ENCODE data around the gene ABHD2. TPM values are rescaled to one million over a fixed set of nuclear protein-coding genes. Genes with fewer than 3 reads are reported as not detected.
A peak's percentile ranks its signal among the peaks of the same experiment; 100 is the strongest.

ABHD2 gene
- total RNA-seq, 1 donor from 2014 or later: 70.5 TPM

DNA sequence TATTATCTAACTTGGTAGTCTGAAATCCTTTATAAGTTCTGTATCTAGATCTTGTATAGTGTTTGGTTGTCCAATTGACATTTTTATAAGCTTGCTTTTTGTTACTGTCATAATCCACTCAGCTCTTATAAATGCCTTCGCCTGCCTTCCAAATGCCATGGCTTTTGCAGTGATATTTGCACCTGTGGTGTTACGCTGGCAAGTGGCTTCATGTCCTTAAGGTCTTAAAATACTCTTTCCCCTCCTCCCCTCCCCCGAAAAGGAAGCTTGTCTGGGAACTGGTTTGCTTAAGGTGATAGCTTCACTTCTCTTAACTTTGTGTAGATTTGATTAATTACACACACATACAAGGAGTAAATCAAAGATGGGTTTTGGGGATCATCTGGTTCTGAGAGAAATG lies 62.0 kb downstream of the ABHD2 start:
- intact Hi-C loops (cut with DNase I): no loop called here

GRCh38 chr15:89150762-89151664 lies 62.8 kb downstream of the ABHD2 start:
- intact Hi-C loops (cut with DNase I): no loop called here
- DNase-seq (ENCODE audit: low spot score): no peak
- ATAC-seq: no peak

More for the DNA sequence above, 62.0 kb downstream of the ABHD2 start:
- ATAC-seq (no peak), DNase-seq (ENCODE audit: low spot score) (no peak)

- intact Hi-C loops (cut with DNase I): no loop called here
Observed at GRCh38 chr15:89155122-89155521, 66.9 kb downstream of the ABHD2 start.

DNA sequence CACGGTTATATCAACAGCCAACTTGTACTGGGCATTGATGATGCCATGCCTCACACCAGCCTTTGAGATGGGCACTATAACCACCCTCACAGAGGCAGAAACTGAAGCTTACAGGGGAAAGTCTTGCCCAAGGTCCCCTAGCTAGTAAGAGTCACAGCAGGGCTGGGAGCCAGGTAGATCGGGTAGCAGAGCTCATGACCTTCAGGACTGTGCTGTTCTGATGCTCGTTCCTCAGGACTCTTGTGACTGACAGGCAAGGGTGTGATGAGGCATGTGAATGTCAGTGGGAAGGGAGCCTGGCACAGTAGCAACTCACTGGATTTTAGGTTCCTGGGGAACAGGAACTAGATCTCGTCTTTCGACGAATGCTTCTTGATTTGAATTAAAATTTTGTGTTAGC lies 67.4 kb downstream of the ABHD2 start:
- no peak for ATAC-seq
- no peak for DNase-seq (ENCODE audit: low spot score)
- intact Hi-C loops (cut with DNase I): no loop called here

More at GRCh38 chr15:89155122-89155521, 66.9 kb downstream of the ABHD2 start:
- no peak for ATAC-seq
- no peak for DNase-seq (ENCODE audit: low spot score)

- ATAC-seq (no peak), DNase-seq (ENCODE audit: low spot score) (no peak)
- intact Hi-C loops (cut with DNase I): no loop called here
Observed at GRCh38 chr15:89157061-89157460, 68.8 kb downstream of the ABHD2 start.

GRCh38 chr15:89157918-89158564 lies 69.8 kb downstream of the ABHD2 start:
- no peak for DNase-seq (ENCODE audit: low spot score)

DNA sequence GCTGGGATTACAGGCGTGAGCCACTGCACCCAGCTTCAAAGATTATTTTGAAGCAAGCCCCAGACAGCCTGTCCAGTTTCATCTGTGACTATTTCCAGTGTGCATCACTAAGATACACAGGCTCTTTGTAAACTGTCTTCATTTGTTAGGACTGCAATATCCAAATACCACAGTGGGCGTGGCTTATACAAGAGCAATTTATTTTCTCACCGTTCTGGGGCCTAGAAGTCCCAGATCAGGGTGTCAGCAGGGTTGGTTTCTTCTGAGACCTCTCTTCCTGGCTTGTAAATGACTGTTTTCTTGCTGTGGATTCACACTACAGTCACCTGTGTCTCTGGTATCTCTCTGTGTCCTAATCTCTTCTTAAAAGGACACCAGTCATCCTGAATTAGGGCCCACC lies 73.4 kb downstream of the ABHD2 start:
- ATAC-seq (peak; percentile 75), DNase-seq (ENCODE audit: low spot score) (no peak)
- intact Hi-C loops (cut with DNase I): no loop called here

More at GRCh38 chr15:89157918-89158564, 69.8 kb downstream of the ABHD2 start:
- peak; percentile 19 for ATAC-seq
- intact Hi-C loops (cut with DNase I): no loop called here

GRCh38 chr15:89163271-89164055 lies 75.2 kb downstream of the ABHD2 start:
- no peak for DNase-seq (ENCODE audit: low spot score)
- ATAC-seq: no peak
- intact Hi-C loops (cut with DNase I): no loop called here

DNA sequence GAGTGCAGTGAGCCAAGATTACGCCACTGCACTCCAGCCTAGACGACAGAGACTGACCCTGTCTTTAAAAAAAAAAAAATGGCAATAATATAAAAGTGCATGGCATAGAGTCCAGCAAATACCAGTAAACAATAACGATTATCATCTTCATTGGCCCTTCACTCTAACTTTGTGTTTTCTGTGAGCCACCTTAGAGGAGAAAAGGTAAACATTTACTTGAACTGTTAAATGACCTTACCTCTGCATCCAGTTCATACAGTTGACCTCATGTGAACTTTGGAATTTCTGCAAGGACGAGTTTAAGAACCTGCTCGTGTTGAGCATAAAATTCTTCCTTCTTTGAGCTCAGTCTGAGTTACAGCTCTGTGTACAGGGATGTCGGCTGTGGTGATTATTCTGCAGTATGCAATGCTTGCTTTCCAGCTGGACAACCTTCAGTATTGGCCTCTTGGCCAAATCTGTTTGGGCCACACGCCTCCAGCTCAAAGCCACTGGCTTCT lies 76.5 kb downstream of the ABHD2 start:
- no peak for DNase-seq (ENCODE audit: low spot score)
- intact Hi-C loops (cut with DNase I): no loop called here
- ATAC-seq: peak; percentile 73

DNA sequence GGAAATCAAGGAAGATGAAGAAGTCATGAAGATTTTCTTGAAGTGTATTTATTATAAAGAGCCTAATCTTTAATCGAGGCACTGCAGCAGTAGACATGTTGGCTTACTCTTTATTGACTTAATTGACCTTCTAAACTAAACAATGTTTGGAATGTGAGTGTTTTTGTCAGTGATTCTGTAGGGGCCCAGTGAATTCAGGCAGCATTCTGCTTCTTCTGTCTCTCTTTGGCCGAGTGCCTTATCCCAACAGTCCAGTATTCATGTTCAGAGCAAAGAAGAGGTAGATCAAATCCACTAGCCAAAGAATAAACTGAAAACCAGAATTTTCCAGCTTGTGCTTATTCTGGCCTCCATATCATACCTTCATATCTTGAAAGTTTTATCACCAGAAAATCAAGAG lies 77.4 kb downstream of the ABHD2 start:
- no peak for DNase-seq (ENCODE audit: low spot score)
- intact Hi-C loops (cut with DNase I): no loop called here
- peak; percentile 35 for ATAC-seq

- no peak for DNase-seq (ENCODE audit: low spot score)
- intact Hi-C loops (cut with DNase I): no loop called here
- ATAC-seq: no peak
Observed at GRCh38 chr15:89167267-89168176, 79.3 kb downstream of the ABHD2 start.

DNA sequence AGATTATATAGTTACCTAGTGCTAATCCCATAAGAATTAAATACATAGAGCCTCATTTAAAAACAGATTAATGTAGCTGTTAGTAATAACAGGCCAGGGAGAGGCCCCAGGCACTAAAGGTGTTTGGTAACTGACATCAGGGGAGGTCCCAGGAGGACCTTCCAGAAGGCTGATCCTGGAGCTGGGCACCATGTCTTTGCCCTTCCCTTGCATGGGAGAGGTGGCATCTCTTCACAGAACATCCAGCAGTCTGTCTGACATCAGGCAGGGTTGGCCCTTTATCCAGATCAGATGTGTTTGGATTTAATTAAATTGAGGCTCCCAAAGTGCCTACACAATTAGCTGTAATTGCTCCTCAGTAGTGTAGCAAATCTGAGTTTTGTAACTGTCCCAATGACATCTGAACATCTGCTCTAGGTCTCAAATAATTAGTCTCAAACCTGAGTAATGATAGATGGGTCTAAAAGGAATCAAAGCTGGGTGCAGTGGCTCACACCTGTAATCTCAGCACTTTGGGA lies 80.1 kb downstream of the ABHD2 start:
- no peak for DNase-seq (ENCODE audit: low spot score)
- no peak for ATAC-seq
- intact Hi-C loops (cut with DNase I): no loop called here

DNA sequence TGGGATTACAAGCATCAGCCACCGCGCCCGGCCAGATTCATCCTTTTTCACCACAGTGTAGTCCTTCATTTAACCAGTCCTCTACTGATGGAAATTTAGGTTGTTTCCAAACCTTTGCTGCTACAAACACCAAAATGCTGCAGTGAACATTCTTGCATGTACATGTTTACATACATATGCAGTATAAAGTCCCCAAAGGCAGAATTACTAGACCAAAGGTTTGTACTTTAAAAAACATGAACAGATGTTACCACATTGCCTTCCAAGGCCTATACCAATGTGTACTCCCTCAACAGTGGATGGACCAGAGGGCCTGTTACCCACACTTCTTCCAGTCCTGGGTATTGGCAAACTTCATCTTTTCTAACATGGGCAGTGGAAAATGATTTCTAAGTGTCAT lies 82.1 kb downstream of the ABHD2 start:
- ATAC-seq (no peak), DNase-seq (ENCODE audit: low spot score) (no peak)
- intact Hi-C loops (cut with DNase I): no loop called here

GRCh38 chr15:89171136-89172072 lies 83.1 kb downstream of the ABHD2 start:
- no peak for DNase-seq (ENCODE audit: low spot score)
- ATAC-seq: no peak
- intact Hi-C loops (cut with DNase I): no loop called here

- DNase-seq (ENCODE audit: low spot score) (no peak), ATAC-seq (no peak)
- intact Hi-C loops (cut with DNase I): no loop called here
Observed at GRCh38 chr15:89172921-89173320, 84.7 kb downstream of the ABHD2 start.

GRCh38 chr15:89174476-89174875 lies 86.2 kb downstream of the ABHD2 start:
- intact Hi-C loops (cut with DNase I): no loop called here
- DNase-seq (ENCODE audit: low spot score) (no peak), ATAC-seq (no peak)

- intact Hi-C loops (cut with DNase I): loop anchor here (5.0 kb wide), 1 partner anchor 118 kb away; no protein-coding TSS in a partner anchor
- no peak for ATAC-seq
Observed at GRCh38 chr15:89175617-89176191, 87.4 kb downstream of the ABHD2 start.

More at GRCh38 chr15:89175617-89176191, 87.4 kb downstream of the ABHD2 start:
- no peak for DNase-seq (ENCODE audit: low spot score)

All from sciatic nerve (tissue), 2 donors.